Panc1 (cell line): Measurements from ENCODE around the gene MBD3L3.
"Not testable (repeated sequence)": the region's sequence is repeated elsewhere in the genome, so short reads cannot be mapped to it uniquely, and the experiment has no call there.

Experiments used
- CTCF ChIP-seq: fragments of 450-650 bp; IDR thresholded peaks from 2 replicates; pipeline ENCODE4 v1.5.1; 2017; ENCODE audit warnings: mild to moderate bottlenecking
- POLR2AphosphoS5 ChIP-seq: IDR thresholded peaks from 2 replicates; pipeline ENCODE4 v1.6.1; 2012; ENCODE audit warnings: mild to moderate bottlenecking, low read depth, low read length, moderate library complexity
- REST ChIP-seq, 2 experiments: IDR thresholded peaks; 2 replicates each; pipeline ENCODE4 v1.6.1; 2011 to 2012; ENCODE audit warnings: low read depth in 2 of 2, control low read depth in 1 of 2, low read length in 1 of 2, mild to moderate bottlenecking in 1 of 2, moderate library complexity in 1 of 2; ENCODE audit not compliant: insufficient read depth in 1 of 2
- TCF7L2 ChIP-seq: IDR thresholded peaks from 2 replicates; pipeline ENCODE4 v1.6.1; 2011; ENCODE audit warnings: mild to moderate bottlenecking, low read depth, low read length, inconsistent platforms

- TF ChIP-seq CTCF; POLR2AphosphoS5; REST (IDR thresholded peaks at IDR 0.05; ENCODE audit: insufficient read depth in 1 of 2, low read depth in 2 of 2, low read length in 1 of 2); TCF7L2: not testable (repeated sequence)
These were observed 5.6 kb downstream of the MBD3L3 start for GRCh38 chr19:7052896-7053295.
